ENCODE measurements around the gene WDR74. TPM values are rescaled to one million over a fixed set of nuclear protein-coding genes. Genes with fewer than 3 reads are reported as not detected.
A peak's percentile ranks its signal among the peaks of the same experiment; 100 is the strongest.

Gene WDR74
- total RNA-seq, 4 donors from 2014 or later = 66.4 to 133 (median 87.0) TPM

- DNase-seq (no peak), ATAC-seq (no peak)
- intact Hi-C loops (cut with DNase I; ENCODE audit: low total_unique reads) = no loop called here
- H3K9me3 ChIP-seq = no peaks in the 10 kb centered on the region
- TF ChIP-seq CTCF (IDR thresholded peaks at IDR 0.05 in 4 of 5, conservative IDR thresholded peaks at IDR 0.05 in 1 of 5) (no peak), POLR2A (IDR thresholded peaks at IDR 0.05) (no peak)
- H3K4me1 ChIP-seq = peaks cover 18 to 25% of the 10 kb centered on the region in 2 donors
- H3K27me3 ChIP-seq = no peaks in the 10 kb centered on the region
- peak overlapping the region in 1 of 4 donors; percentile 5 for H3K27ac ChIP-seq
- in situ Hi-C loops (cut with MboI; ENCODE audit: low sequenced_read_pairs in 4 of 4) = no loop called here
- H3K36me3 ChIP-seq = peaks cover 3 to 79% of the 10 kb centered on the region in 2 donors
- no peak overlapping the region for H3K4me3 ChIP-seq
Measured at GRCh38 chr11:62794201-62794775, 45.1 kb downstream of the WDR74 start.

DNA sequence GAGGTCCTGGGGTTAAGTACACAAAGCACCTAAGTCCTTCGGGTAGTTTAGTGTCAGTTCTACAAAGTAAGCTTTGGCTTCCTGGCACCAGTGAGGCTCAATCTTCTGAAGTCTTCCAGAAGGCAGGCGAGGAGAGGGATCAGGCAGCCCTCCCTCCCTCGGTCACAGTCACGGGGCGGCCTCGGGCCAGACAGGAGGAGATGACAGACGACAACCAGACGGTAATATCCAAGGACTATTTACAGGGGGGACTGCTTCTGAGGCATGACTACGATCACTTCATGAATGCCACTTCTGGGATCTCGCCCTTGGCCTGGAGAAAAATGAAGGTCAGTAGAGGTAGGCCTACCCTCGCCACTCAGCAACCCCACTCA is 47.2 kb downstream of the WDR74 start:
- intact Hi-C loops (cut with DNase I; ENCODE audit: low total_unique reads) = no loop called here
- ATAC-seq = no peak

DNA sequence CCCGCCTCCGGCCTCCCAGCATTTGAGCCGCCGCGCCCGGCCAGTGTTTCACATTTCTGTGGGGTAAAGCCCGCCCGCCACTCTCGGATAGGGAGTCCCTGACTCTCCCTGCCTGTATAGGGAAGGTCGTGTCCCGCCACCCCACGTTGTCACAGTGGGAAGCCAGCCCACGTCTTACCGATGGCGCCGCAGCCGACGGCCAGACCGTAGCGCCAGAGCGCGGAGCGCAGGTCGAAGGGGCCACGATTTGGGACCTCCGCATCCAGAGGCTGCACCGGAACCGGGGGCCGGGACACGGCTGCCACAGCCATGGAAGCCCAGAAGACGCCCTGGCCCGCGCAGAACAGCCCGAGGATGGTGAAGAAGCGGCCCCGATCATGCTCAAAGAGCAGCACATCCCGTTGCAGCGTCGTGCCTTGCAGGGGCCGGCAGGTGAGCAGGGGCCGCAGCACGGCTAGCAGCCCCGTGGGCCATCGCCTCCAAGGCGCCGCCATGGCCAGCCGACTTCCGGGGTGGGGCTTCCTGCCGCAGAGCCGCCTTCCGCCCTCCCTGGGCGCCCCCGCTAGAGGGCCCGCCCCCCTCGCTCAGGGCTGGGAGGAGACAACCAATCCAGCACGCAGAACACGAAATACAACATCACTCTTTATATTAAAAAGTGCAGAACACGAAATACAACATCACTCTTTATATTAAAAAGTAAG is 47.7 kb downstream of the WDR74 start, which contains the start of gene TMEM223:
TSS of gene TMEM223 (minus strand) at position 506 of the 701 bp plus-strand sequence. CDS start at position 494, 12 bp downstream.
- intact Hi-C loops (cut with DNase I; ENCODE audit: low total_unique reads) (no loop called here), in situ Hi-C loops (cut with MboI; ENCODE audit: low sequenced_read_pairs in 4 of 4) (no loop called here)
- DNase-seq (peak; percentile 64 to 78), ATAC-seq (peak; percentile 34 to 48)
- Histone ChIP-seq H3K4me3 (peak within 1 kb of the TSS; percentile 75 to 95 (median 86)), H3K9me3 (no peaks in the 10 kb centered on the region), H3K4me1 (peaks cover 31 to 38% of the 10 kb centered on the region in 2 donors), H3K27me3 (no peaks in the 10 kb centered on the region), H3K36me3 (peaks cover 3 to 58% of the 10 kb centered on the region in 2 donors), H3K27ac (peak within 1 kb of the TSS; percentile 73 to 90 (median 80))
- peak; percentile 35 to 49 for TF ChIP-seq POLR2A (IDR thresholded peaks at IDR 0.05)
- TF ChIP-seq CTCF (IDR thresholded peaks at IDR 0.05 in 4 of 5, conservative IDR thresholded peaks at IDR 0.05 in 1 of 5) = peak in 4 of 5 experiments; percentile 22 to 44 (median 31)

More for the DNA sequence above, 47.2 kb downstream of the WDR74 start:
- H3K36me3 ChIP-seq = peaks cover 3 to 63% of the 10 kb centered on the region in 2 donors
- no peaks in the 10 kb centered on the region for H3K27me3 ChIP-seq
- H3K9me3 ChIP-seq = no peaks in the 10 kb centered on the region
- H3K4me3 ChIP-seq = peak overlapping the region; percentile 75 to 95 (median 86)
- in situ Hi-C loops (cut with MboI; ENCODE audit: low sequenced_read_pairs in 4 of 4) = no loop called here
- peaks cover 31 to 38% of the 10 kb centered on the region in 2 donors for H3K4me1 ChIP-seq
- TF ChIP-seq CTCF (IDR thresholded peaks at IDR 0.05 in 4 of 5, conservative IDR thresholded peaks at IDR 0.05 in 1 of 5) (no peak), POLR2A (IDR thresholded peaks at IDR 0.05) (no peak)
- DNase-seq = peak in 1 of 2 donors; percentile 38
- H3K27ac ChIP-seq = peak overlapping the region; percentile 73 to 90 (median 80)

- intact Hi-C loops (cut with DNase I; ENCODE audit: low total_unique reads) (loop anchor here (10.0 kb wide), 1 partner anchor 145 kb away; the partner anchor contains the start of gene GANAB), in situ Hi-C loops (cut with MboI; ENCODE audit: low sequenced_read_pairs in 4 of 4) (loop anchor here (5.0 to 10.0 kb wide), 2 partner anchors 73 to 75 kb away; no protein-coding TSS in a partner anchor)
- no peak overlapping the region for H3K27ac ChIP-seq
- peaks cover 42 to 47% of the 10 kb centered on the region in 2 donors for H3K4me1 ChIP-seq
- H3K4me3 ChIP-seq = no peak overlapping the region
- no peaks in the 10 kb centered on the region for H3K9me3 ChIP-seq
- no peaks in the 10 kb centered on the region for H3K27me3 ChIP-seq
- TF ChIP-seq POLR2A (IDR thresholded peaks at IDR 0.05) (no peak), CTCF (IDR thresholded peaks at IDR 0.05 in 4 of 5, conservative IDR thresholded peaks at IDR 0.05 in 1 of 5) (no peak)
- peaks cover 0 to 44% of the 10 kb centered on the region in 2 donors for H3K36me3 ChIP-seq
- DNase-seq = no peak
- ATAC-seq = no peak
Measured at GRCh38 chr11:62789576-62789975, 49.8 kb downstream of the WDR74 start.

Measured in gastrocnemius medialis (tissue), 4 donors.